Measurements from ENCODE around the gene THADA.

DNA sequence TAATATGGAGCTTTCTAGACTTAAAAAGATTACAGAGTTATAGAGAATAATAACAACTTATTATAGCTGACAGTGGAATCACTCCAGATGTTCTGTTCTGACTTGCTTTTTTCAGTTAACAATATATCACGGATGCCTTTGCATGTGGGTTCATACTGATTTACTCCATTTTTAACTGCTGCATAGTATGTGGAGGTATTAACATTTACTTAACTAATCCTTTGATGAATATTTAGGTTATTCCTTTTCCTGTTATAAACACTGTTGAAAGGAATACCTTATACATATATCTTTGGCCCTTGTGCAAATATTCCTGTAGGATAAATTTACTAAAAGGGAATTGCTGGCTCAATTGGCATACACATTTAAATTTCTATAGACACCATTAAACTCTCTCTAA, 336.3 kb downstream of the THADA start:
- no peak for TF ChIP-seq ZNF274 (IDR thresholded peaks at IDR 0.05; ENCODE audit: low read depth, low read length)
- no peak for TF ChIP-seq YY1 (IDR thresholded peaks at IDR 0.05; ENCODE audit: insufficient read depth, insufficient read length)
- TF ChIP-seq SUZ12 (IDR thresholded peaks at IDR 0.05; ENCODE audit: extremely low read depth, insufficient read depth, insufficient read length) = no peak

Measured in NT2/D1 (cell line).